Mucosa of gallbladder (tissue), 1 donor: ENCODE results near the gene ORM1. TPM values are rescaled to one million over a fixed set of nuclear protein-coding genes. Genes with fewer than 3 reads are reported as not detected.
"Not testable (repeated sequence)": the region's sequence is repeated elsewhere in the genome, so short reads cannot be mapped to it uniquely, and the experiment has no call there.

ENCODE experiments used
- DNase-seq: peaks from one replicate; pipeline ENCODE4 v3.0.0-alpha.2; 2020; ENCODE audit warnings: low spot score
- total RNA-seq: library from RNA; stranded (reverse); gene quantifications from one replicate; pipeline ENCODE4 v1.2.1, GENCODE V29; 2021
- donor health status: DM: no; HTN: no; CAD: no.

Gene ORM1
- total RNA-seq, 1 donor from 2014 or later, result 12.7 TPM

DNA sequence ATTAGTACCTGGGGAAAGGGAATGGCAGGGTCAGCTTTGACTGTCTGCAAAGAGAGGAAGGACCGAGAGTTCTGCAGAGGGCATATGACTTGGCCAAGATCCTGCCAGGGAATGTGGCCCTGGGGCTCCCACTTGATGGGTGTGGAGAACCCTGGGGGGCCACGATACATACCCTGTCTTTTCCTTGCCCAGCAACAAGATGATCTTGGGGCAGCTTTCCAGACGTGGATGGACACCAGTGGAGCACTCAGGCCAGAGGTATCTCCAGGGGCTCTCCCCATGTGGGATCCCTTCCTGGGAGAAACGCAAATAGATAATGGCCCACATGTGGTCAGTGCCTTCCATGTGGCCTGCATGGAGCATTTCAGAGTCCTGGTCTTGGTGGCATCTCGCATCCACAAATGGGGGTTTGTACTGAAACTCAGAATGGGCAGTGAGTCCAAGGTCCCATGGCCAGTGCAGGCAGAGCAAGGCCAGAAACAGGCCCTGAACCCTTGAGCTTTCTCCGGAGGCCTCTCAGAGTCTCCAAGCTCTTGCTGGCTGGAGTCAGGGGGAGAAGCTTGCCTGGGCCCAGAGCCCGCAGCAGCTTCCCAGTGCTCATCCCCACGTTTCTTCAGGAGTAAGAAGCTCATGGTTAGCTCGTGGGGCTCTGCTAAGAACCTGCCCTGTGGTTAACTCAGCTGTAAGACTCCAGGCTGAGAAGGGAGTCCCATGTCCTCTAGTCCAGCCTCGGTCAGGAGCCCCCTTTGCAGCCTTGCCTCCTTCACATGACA, 18.3 kb upstream of the ORM1 start:
- peak; percentile 4 for DNase-seq

DNA sequence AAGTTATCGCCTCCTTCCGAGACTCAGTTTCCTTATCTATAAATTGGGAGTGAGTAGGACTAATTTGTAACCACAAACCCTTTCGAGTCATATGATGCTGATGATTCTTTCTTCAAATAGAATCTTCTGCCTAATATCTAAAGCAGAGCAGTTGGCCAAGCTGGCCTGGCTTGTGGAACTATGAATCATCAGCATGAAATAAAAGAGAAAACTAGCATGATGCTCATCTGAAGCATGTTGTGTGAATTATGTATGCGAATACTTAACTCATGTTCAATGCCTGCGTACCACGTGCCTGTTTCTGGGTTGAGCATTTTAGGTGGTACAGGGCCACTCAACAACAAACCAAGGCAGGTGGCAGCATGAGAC, 15.0 kb upstream of the ORM1 start:
- no peak for DNase-seq

DNA sequence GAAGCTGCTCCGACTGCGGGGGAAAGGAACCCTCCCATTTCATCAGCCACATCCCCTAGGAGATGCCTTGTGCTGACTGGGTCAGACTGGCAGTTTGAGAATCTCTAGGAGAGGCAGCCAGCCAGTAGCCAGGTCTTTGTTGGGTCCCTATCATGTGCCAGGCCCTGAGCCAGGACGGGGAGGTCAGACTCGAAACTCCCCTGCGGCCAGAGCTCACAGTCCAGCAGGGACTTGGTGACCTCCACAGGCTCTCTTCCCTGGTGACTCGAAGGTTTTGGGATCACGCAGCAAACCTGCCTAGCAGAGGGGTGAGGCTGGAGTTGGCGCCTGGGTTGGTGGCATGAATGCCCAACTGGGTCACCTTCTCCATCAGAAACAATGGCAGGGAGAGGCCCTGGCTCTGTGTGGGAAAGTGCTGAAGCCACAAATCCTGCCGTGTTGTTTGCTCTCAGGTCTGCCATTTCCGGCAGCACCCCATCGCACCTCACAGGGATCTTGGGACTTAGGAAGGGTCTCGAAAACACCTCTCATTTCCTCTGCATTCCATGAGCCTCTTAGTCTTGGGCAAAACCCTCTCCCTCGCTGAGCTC, 14.4 kb upstream of the ORM1 start:
- DNase-seq, result no peak

DNA sequence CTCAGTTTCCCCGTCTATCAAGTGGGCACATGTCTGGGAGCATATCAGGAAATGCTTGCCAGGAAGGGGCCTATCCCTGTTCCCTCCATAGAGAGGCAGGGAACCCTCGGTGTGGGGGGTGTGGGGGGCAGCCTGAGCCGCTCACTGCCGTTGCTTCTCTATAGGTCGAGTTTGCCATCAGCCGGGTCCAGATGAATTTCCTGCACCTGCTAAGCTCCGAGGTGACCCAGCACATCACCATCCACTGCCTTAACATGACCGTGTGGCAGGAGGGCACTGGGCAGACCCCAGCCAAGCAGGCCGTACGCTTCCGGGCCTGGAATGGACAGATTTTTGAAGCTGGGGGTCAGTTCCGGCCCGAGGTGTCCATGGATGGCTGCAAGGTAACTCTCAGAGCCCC, 13.8 kb upstream of the ORM1 start:
- no peak for DNase-seq

DNA sequence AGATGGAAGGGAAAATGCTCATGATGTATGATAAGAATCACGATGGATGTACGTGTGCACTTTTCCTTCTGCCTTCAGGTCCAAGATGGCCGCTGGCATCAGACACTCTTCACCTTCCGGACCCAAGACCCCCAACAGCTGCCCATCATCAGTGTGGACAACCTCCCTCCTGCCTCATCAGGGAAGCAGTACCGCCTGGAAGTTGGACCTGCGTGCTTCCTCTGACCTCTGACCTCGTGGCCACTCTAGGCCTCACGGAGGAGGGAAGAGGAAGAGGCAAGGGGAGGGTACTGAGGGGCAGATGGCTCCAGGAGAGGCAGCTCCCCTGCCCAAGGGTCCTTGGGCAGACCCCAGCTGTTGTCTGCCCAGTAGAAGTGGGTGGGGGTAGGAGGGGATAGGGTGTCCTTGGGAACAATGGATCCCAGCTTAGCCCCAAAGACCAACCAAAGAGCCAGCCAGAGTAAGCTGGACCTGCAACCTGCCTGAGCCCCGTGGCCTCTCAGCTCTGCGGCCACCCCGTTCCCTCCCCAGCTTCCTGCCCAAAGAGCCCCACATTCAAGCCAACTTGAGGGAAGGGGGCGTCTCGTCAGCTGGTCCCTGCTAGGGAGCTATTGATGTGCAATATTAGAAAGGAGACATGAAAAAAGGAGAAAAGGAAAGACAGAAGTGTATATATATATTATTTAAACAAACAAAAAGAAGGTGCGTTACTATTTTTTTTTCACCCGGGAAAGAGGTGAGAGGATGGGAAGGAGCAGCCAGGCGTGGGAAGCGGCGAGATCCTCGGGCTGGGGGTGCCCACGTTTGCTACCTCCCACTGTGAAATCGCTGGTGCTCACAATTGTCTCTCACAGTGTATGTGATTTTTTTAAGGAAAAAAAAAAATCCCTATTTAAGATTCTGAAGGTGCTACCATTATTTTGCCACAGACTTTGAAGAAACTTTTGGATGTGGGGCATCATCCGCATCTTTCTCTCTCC, 12.1 kb upstream of the ORM1 start:
- no peak for DNase-seq

DNA sequence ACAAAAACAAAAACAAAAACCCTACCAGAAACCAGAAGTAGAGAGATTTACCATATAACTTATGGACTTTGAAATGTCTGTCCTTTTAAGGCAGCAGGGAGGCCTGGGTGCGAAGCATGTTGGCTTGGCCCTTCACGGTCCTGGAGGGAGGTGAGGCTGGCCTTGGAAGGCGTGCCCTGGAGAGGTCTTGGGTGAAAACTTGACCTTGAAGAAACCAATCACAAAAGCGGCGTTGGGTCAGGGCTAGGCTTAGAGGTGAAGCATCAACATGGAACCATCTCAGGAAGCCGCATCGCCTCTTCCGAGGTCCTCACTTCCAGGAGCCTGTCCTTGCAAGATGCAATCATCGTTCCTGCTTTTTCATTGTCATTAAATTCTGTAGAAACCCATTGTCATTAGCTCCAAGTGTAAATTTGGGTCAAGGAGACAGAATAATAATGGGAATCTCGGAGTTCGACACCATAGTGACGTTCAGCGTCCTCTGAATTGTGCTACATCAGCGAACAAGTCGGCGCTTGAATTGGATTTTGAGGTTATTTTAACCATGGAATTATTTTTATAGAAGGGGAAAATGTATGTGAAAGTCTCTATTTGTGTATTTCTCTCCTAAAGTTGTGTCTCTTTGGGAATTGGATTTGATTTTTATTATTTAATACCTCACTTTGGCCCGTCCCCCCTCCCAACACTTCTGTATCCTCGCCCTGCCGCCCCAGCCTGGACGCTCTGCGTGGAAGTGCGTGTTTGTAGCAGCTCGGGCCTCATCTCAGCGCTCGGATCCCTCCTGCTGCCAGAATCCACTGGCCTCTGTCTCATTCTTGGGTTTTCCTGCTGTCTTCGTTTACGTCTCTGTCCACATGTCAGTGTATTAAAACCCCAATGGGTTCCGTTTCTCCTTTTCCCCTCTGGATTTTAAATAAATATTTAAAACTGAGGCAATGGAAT, 11.1 kb upstream of the ORM1 start:
- no peak for DNase-seq

DNA sequence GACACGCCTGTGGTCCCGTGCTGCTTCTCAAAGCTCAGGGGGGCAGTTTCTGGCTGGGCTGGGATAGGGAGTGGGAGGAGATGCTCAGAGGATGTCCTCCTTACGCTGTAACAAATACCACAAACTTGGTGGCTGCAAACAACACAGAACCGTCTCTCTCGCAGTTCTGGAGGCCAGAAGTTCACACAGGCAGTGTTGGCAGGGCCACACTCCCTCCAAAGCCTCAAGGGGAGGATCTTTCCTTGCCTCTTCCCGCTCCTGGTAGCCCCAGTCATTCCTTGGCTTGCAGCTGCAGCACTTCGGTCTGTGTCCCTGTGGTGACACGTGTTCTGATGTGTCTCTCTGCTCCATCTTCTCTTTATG, 10.4 kb upstream of the ORM1 start:
- DNase-seq, result no peak

DNA sequence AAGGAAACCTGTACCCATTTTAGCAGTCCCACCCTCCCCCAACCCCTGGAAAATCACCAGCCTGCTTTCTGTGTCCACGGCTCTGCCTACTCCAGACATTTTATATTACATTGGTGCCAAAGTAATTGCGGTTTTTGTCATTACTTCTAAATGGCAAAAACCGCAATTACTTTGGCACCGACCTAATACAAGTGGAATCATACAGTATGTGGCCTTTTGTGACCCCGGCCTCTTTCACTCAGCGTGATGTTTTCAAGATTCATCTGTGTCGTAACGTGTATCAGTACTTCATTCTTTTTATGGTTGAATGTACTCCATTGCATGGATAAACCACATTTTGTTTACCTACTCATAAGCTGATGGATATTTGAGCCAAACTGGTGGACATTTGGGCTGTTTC, 9.7 kb upstream of the ORM1 start:
- DNase-seq, result no peak

DNA sequence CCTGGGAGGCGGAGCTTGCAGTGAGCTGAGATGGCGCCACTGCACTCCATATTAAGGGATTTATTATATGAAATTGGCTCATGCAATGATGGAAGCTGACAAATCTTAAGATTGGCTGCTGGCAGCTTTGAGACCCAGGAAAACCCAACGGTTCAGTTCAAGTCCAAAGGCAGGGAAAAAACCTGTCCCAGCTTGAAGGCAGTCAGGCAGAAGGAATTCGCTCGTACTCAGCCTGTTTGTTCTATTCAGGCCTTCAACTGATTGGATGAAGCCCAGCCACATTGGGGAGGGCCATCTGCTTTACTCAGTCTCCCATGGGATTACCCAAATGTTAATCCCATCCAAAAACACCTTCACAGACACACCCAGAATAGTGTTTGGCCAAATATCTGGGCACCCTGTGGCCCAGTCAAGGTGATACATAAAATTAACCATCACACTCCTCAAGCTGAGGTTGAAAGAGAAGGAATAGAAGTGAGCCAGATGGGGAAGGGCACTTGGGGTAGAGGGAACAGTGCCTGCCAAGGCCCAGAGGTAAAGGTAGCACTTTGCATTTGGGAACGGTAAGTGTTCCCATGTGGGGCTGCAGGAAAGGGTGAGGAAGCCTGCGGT, 8.5 kb upstream of the ORM1 start:
- DNase-seq, result no peak

DNA sequence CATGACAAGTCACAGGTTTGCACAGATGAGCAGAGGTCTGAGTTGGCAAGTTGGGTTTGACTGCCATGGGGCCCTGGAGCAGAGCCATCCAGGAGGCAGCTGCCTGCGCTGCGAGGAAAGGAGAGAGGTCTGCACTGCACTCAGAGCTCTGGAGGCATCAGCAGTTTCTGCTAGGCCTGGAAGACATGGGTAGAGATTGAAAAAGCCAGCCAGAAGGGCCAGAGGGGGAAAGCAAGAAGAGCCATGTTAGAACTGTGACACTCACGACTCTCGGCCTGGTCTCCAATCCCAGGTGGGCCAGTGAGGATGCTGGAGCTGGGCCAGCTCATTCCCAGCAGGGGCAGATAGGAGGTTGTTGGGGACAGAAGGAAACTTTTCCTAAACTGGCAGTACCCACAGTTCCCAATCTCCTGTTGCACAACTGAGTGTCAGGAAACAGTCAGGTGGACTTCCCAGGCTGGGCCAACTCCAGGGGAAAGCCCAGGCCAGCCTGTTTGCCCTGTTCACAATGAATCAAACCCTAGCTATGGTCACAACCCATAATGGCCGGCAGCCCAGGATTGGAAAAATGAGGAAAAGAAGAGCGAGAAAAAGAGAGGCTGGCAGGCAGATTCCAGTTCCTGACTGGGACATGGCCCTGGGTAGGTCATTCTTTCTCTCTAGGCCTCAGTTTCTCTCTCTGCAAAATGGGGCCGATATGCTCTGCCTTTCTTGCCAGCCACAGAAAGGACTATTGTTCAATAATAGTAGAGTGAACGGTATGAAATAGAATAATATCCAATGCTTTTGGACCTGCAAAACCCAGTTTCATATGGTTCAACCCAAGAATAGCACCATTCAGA, 7.8 kb upstream of the ORM1 start:
- no peak for DNase-seq

DNA sequence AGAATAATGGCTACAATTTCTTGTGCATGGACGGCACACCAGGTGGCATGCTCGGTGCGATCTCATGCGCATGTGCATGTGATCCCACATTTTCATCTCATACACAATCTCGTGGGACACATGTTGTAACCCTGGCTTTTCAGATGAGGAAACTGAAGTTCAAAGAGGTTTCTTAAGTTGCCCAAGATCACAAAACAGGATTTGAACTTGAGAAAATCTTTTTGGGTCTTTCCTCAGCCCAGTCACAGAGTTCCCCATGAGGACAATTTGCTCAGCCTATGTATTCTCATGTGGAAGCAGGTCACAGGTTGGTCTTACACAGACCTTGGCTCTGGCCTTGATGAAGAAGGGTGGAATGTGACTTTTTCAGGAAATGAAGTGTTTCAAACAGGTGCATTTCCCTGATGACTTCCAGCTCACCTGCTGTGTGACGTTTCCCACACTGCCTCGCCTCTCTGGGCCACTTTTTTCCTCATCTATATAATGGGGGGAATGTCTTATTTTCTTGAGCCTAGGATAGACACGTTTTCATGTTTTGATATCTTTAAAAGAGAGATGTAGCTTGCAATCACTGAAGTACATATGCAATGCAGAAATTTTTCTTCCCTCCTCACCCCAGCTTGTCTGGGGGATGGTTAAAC, 7.1 kb upstream of the ORM1 start:
- no peak for DNase-seq

DNA sequence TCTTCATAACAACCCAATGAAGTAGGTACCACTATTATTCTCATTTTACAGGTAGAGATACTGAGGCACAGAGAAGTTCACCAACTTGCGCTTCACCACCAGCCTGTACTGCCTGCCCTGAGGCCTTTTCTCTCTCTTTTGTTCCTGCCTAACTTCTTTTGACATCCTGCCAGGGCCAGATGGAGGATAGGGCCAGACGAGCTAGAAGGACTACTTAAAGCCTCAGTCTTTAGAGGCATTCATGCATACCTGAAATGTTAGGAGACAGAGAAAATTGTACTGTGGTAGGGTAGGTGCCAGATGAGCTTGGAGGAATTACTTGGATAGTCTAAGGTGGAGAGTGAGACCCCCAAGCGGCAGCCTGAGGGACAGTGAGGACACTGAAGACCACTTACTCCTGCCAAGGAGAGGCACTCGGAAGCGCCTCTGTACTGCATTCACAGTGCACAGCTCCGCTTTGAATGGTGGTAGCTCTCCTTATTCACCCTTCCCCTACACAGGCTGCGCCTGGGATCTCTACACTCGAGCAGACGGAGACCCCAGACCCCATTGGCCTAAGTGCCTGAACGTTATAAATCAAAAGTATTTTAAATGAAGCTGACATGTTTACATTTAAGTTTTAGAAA, 6.2 kb upstream of the ORM1 start:
- DNase-seq, result no peak

DNA sequence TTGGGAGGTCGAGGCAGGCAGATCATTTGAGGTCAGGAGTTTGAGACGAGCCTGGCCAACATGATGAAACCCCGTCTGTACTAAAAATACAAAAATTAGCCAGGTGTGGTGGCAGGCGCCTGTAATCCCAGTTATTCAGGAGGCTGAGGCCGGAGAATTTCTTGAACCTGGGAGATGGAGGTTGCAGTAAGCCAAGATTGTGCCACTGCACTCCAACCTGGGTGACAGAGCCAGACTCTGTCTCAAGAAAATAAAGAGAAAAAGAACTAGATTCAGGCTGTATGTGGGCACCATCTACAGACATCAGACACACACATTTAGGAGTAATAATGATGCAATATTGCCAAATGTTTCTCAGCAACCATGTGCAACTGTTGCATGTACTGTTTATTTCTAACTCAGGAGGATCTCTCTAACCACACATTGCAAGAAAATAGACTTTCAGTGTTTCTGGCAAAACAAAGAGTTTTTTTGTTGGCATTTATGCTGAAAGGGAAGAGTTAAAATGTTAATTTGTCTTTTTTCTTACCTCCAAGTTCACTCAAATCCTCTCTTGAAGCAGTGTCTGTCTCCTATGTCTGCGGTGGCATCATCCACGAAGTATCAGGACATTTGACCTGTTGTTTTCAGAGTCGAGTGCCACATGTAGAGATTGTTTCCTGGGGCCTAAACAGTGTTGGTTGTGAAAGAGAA, 5.1 kb upstream of the ORM1 start:
- DNase-seq, result no peak

DNA sequence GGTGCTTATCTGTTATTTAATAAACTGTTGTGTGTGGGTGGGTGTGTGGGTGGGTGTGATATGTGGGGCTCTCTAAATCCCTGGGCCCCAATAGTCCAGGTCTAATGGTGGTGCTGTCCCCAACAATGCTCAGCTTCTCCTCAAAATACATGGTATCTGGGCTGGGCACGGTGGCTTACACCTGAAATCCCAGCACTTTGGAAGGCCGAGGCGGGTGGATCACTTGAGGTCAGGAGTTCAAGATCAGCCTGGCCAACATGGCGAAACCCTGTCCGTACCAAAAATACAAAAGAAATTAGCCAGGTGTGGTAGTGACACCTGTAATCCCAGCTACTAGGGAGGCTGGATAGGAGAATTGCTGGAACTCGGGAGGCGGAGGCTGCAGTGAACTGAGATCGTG, 4.5 kb upstream of the ORM1 start:
- no peak for DNase-seq

DNA sequence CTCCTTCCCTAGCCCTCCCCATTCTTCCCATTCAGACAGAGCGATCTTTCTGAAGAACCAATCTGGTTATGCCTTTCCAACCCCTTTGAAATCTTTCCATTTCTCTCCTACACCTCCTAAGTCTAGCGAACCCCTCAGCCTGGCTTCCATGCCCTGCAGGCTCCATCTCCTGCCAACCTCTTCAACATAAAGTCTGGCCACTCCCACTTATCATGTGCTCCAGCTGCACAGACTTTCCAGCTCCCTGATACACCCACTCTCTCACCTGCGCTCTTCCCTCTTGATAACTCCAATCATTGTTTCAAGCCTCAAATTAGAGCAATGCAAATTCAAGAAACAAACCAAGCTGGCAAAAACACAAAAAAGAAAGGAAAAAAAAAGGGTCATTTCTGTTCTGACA, 3.8 kb upstream of the ORM1 start:
- no peak for DNase-seq

DNA sequence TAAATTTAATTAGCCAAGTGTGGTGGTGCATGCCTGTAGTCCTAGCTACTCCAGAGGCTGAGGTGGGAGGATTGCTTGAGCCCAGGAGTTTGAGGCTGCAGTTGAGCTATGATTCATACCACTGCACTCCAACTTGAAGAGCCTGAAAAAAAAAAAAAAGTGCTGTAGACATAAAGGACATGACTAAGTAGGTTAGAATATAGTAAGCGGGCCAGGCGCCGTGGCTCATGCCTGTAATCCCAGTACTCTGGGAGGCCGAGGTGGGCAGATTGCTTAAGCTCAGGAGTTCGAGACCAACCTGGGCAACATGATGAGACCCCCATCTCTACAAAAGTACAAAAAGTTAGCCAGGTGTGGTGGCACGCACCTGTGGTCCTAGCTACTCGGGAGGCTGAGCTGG, 2.2 kb upstream of the ORM1 start:
- DNase-seq, result not testable (repeated sequence)

DNA sequence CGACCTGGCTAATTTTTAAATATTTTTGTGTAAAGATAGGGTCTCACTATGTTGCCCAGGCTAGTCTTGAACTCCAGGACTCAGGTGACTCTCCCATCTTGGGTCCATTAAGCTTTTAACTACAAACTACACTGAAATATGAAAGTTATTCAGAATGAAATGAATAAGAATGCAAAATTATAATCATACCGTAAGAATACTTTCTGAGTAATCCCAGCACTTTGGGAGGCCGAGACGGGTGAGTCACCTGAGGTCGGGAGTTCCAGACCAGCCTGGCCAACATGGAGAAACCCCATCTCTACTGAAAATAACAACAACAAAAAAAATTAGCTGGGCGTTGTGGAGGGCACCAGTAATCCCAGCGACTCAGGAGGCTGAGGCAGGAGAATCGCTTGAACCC, 1.1 kb upstream of the ORM1 start:
- DNase-seq, result no peak

DNA sequence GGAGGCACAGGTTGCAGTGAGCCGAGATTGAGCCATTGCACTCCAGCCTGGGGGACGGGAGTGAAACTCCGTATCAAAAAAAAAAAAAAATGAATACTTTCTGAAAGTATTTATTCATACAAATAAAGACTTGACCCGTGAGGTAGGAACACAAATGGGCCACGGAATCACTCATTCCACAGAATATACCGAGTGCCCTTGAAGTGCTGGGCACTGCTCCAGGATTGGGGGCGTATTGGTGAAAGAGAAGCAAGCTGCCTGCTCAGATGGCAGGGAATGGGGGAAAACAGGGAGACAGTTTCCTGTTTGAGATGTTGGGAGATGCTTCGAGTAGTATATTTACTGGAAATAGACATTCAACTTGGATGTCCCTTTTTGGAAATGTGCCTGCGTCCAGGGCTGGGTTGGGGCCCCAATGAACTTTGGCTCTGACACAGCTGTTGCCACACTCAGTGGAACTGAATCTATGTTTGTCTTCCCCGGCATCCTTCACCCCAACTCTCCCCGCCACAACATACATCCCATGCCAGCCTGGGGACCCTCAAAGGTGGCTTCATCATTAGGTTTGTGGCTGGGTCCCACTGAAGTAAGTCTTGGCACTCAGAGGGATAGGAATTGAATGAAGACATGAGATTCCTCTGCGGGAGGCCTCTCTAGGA, 609 bp upstream of the ORM1 start:
- DNase-seq, result not testable (repeated sequence)
